ENCODE measurements around the gene CXCL8.
"Not testable (repeated sequence)": the region's sequence is repeated elsewhere in the genome, so short reads cannot be mapped to it uniquely, and the experiment has no call there.

CXCL8 gene

GRCh38 chr4:73743795-73744194, 3.4 kb downstream of the CXCL8 start:
- no peak for DNase-seq (ENCODE audit: low read depth)

- no peak for DNase-seq (ENCODE audit: low read depth)
Measured at GRCh38 chr4:73744203-73744602, 3.8 kb downstream of the CXCL8 start.

GRCh38 chr4:73750730-73751129, 10.4 kb downstream of the CXCL8 start:
- DNase-seq (ENCODE audit: low read depth): no peak

- no peak for DNase-seq (ENCODE audit: low read depth)
Measured at GRCh38 chr4:73751166-73751565, 10.8 kb downstream of the CXCL8 start.

GRCh38 chr4:73751830-73752229, 11.5 kb downstream of the CXCL8 start:
- DNase-seq (ENCODE audit: low read depth): no peak

GRCh38 chr4:73752424-73752823, 12.1 kb downstream of the CXCL8 start:
- DNase-seq (ENCODE audit: low read depth): no peak

- DNase-seq (ENCODE audit: low read depth): no peak
Measured at GRCh38 chr4:73753215-73753614, 12.8 kb downstream of the CXCL8 start.

- DNase-seq (ENCODE audit: low read depth): no peak
Measured at GRCh38 chr4:73754934-73755333, 14.6 kb downstream of the CXCL8 start.

GRCh38 chr4:73759357-73759756, 19.0 kb downstream of the CXCL8 start:
- no peak for DNase-seq (ENCODE audit: low read depth)

- DNase-seq (ENCODE audit: low read depth): no peak
Measured at GRCh38 chr4:73761856-73762255, 21.5 kb downstream of the CXCL8 start.

GRCh38 chr4:73762409-73762808, 22.0 kb downstream of the CXCL8 start:
- no peak for DNase-seq (ENCODE audit: low read depth)

- no peak for DNase-seq (ENCODE audit: low read depth)
Measured at GRCh38 chr4:73763877-73764276, 23.5 kb downstream of the CXCL8 start.

GRCh38 chr4:73764513-73764912, 24.1 kb downstream of the CXCL8 start:
- DNase-seq (ENCODE audit: low read depth): no peak

GRCh38 chr4:73765296-73765695, 24.9 kb downstream of the CXCL8 start:
- no peak for DNase-seq (ENCODE audit: low read depth)

- no peak for DNase-seq (ENCODE audit: low read depth)
Measured at GRCh38 chr4:73770917-73771316, 30.5 kb downstream of the CXCL8 start.

- no peak for DNase-seq (ENCODE audit: low read depth)
Measured at GRCh38 chr4:73772363-73772762, 32.0 kb downstream of the CXCL8 start.

GRCh38 chr4:73774406-73774805, 34.0 kb downstream of the CXCL8 start:
- not testable (repeated sequence) for DNase-seq (ENCODE audit: low read depth)

GRCh38 chr4:73776321-73776729, 36.0 kb downstream of the CXCL8 start:
- no peak for DNase-seq (ENCODE audit: low read depth)

GRCh38 chr4:73777612-73778011, 37.2 kb downstream of the CXCL8 start:
- DNase-seq (ENCODE audit: low read depth): no peak

- DNase-seq (ENCODE audit: low read depth): no peak
Measured at GRCh38 chr4:73780243-73780642, 39.9 kb downstream of the CXCL8 start.

GRCh38 chr4:73780834-73781233, 40.5 kb downstream of the CXCL8 start:
- DNase-seq (ENCODE audit: low read depth): no peak

GRCh38 chr4:73788411-73788810, 48.0 kb downstream of the CXCL8 start:
- DNase-seq (ENCODE audit: low read depth): no peak

All from activated T-helper 1 cell treated with Interleukin-2 at 50 U/mL for 16 hours (primary cell).